A673 (cell line): Measurements from ENCODE around the gene SH3D19.

Experiments
- EZH2 ChIP-seq: fragments of 200-600 bp; sonication (generic); IDR thresholded peaks from 2 replicates; pipeline ENCODE4 v1.6.1; 2017; ENCODE audit warnings: borderline replicate concordance, low read depth, mild to moderate bottlenecking, mixed read lengths, antibody characterized with exemption, low read length; ENCODE audit not compliant: poor library complexity, severe bottlenecking
- TF ChIP-seq, protein P1 (sequence below): fragments of 300-800, 200-600 bp; sonication (generic); conservative IDR thresholded peaks from 2 replicates; pipeline ENCODE4 v1.5.1; 2017; ENCODE audit warnings: low read depth, mild to moderate bottlenecking, antibody characterized with exemption, low read length, moderate library complexity, mixed read lengths

DNA sequence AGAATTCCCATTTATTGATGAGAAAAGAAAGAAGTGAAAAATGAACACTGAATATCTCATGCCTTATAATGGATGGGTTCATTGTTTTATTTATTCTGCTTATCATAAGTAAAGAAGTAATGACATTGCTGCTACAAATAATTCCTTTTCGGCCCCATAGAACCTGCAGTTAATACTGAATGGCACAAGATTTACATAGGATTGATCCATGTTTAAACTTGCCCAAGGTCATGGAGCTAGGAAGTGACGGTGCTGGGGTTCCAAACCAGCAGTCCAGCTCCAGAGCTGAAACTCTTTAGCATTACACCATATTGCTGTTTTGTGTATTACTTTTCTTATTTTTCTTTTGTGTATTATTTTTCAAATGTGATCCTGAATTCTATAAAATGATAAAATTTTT, 78.7 kb downstream of the SH3D19 start:
- TF ChIP-seq, protein P1, sequence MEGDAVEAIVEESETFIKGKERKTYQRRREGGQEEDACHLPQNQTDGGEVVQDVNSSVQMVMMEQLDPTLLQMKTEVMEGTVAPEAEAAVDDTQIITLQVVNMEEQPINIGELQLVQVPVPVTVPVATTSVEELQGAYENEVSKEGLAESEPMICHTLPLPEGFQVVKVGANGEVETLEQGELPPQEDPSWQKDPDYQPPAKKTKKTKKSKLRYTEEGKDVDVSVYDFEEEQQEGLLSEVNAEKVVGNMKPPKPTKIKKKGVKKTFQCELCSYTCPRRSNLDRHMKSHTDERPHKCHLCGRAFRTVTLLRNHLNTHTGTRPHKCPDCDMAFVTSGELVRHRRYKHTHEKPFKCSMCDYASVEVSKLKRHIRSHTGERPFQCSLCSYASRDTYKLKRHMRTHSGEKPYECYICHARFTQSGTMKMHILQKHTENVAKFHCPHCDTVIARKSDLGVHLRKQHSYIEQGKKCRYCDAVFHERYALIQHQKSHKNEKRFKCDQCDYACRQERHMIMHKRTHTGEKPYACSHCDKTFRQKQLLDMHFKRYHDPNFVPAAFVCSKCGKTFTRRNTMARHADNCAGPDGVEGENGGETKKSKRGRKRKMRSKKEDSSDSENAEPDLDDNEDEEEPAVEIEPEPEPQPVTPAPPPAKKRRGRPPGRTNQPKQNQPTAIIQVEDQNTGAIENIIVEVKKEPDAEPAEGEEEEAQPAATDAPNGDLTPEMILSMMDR = no peak
- no peak for TF ChIP-seq EZH2
